ENCODE measurements around the gene NUBP2.

Gene NUBP2

DNA sequence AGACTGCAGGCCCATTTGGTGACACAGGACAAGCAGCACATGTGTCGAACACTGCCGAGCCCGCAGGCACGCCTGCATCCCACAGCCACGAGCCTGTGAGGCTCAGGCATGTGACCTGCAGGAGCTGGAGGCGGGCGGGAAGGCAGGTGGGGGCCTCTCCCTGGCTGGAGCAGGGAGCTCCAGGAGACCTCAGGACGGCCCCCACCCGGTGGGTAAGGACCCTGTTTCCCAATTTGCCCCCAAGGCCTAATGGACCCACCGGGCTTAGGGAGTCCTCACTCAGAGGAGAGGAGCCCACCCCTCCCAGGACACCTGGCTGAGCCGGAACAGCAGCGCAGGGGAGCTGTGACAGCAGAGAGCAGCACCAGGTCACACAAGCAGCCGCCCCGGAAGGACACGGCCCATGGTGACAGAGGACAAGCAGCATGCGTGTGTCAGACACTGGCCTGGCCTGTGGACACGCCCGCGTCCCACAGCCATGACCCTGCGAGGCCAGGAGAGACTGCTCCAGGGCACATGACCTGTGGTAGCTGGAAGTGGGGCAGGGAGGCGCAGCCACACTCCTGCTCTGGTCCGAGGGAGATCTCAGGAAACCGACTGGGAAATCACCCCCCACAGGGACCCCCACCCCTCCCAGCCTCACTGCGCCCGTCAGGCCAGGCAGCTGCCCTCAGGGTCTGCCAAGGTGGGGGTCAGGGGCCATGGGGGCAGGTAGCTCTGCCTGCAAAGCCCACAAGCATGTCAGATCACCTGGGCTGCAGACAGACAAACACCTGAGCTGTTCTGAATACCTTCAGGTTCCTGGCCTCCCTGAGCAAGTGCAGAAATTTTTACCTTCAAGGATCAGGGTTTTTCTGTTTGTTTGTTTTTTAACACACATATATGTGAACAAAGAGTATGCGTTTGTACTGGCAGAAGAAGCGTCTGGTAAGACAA is 2.8 kb upstream of the NUBP2 start:
- no peak for DNase-seq (ENCODE audit: low spot score)
- TF ChIP-seq, protein P1, sequence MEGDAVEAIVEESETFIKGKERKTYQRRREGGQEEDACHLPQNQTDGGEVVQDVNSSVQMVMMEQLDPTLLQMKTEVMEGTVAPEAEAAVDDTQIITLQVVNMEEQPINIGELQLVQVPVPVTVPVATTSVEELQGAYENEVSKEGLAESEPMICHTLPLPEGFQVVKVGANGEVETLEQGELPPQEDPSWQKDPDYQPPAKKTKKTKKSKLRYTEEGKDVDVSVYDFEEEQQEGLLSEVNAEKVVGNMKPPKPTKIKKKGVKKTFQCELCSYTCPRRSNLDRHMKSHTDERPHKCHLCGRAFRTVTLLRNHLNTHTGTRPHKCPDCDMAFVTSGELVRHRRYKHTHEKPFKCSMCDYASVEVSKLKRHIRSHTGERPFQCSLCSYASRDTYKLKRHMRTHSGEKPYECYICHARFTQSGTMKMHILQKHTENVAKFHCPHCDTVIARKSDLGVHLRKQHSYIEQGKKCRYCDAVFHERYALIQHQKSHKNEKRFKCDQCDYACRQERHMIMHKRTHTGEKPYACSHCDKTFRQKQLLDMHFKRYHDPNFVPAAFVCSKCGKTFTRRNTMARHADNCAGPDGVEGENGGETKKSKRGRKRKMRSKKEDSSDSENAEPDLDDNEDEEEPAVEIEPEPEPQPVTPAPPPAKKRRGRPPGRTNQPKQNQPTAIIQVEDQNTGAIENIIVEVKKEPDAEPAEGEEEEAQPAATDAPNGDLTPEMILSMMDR (IDR thresholded peaks at IDR 0.05; ENCODE audit: extremely low read depth, insufficient read depth, missing control alignments) = no peak
- in situ Hi-C loops (cut with MboI; ENCODE audit: low pct_unique_long_range_greater_than_20kb, low sequenced_read_pairs, unreplicated experiment) = no loop called here

DNA sequence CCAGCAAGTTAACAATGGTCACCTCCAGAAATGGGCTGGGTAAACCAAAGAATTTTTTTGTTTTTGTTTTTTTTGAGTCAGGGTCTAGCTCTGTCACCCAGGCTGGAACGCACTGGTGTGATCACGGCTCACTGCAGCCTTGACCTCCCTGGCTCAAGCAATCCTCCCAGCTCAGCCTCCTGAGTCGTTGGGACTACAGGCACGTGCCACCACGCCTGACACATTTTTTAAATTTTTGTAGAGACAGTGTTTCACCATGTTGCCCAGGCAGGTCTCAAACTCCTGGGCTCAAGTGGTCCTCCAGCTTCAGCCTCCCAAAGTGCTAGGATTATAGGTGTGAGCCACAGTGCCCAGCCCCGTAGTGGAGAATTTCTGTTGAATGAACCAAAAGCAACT is 2.1 kb upstream of the NUBP2 start:
- TF ChIP-seq, protein P1 (IDR thresholded peaks at IDR 0.05; ENCODE audit: extremely low read depth, insufficient read depth, missing control alignments) = no peak
- DNase-seq (ENCODE audit: low spot score) = no peak
- in situ Hi-C loops (cut with MboI; ENCODE audit: low pct_unique_long_range_greater_than_20kb, low sequenced_read_pairs, unreplicated experiment) = no loop called here

DNA sequence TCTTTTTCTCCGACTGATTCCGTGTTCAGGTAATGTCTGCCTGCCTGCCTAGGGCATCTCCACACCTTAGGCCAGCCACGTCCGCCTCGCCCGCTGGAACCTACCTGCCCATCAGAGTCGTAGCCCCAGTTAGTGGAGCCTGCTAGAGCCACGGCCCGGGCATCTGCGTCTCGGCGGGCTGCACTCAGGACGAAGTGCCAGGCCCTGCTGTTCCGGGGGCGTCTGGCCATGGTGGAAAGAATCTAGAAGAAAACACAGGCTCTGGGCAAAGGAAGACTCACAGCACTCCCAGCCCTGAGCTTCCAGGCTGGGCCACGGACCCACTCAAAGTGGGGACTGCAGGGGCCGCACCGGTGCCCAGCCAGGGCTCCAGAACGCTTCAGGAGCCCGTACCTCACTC is 1.5 kb upstream of the NUBP2 start:
- no peak for DNase-seq (ENCODE audit: low spot score)
- in situ Hi-C loops (cut with MboI; ENCODE audit: low pct_unique_long_range_greater_than_20kb, low sequenced_read_pairs, unreplicated experiment) = no loop called here

DNA sequence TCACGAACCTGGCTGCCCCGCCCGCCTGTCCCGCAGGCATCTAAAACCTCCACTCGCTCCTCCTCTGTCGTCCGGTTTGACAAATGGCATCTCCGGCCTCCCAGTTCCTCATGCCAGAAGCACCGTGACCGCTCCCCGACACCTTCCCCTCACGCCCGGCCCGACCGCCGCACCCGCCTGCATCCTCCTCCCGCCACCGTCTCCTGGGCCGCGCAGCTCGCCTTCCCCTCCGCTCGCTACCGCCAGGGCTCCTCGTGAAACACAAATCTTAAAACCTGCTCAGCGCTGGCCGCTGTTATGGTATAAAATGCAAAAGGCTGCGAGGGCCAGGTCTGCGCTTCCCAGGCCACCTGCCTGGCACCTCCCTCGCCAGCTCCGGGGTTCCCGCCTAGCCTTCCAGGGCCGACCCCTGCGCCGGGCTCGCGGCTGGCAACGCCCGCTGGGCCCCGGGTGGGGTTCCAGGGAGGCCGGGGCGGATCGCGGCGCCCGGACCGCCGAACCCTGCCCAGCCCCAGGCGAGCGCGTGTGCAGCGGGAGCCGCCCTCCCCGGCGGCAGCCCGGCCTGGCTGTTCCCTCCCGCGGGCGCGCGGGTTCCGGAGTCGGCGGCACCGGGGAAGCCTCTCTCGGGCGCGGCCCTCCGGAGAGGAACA is 877 bp upstream of the NUBP2 start:
- TF ChIP-seq, protein P1 (IDR thresholded peaks at IDR 0.05; ENCODE audit: extremely low read depth, insufficient read depth, missing control alignments) = no peak
- in situ Hi-C loops (cut with MboI; ENCODE audit: low pct_unique_long_range_greater_than_20kb, low sequenced_read_pairs, unreplicated experiment) = no loop called here
- no peak for DNase-seq (ENCODE audit: low spot score)

More for the DNA sequence above, 1.5 kb upstream of the NUBP2 start:
- TF ChIP-seq, protein P1 (IDR thresholded peaks at IDR 0.05; ENCODE audit: extremely low read depth, insufficient read depth, missing control alignments) = no peak

DNA sequence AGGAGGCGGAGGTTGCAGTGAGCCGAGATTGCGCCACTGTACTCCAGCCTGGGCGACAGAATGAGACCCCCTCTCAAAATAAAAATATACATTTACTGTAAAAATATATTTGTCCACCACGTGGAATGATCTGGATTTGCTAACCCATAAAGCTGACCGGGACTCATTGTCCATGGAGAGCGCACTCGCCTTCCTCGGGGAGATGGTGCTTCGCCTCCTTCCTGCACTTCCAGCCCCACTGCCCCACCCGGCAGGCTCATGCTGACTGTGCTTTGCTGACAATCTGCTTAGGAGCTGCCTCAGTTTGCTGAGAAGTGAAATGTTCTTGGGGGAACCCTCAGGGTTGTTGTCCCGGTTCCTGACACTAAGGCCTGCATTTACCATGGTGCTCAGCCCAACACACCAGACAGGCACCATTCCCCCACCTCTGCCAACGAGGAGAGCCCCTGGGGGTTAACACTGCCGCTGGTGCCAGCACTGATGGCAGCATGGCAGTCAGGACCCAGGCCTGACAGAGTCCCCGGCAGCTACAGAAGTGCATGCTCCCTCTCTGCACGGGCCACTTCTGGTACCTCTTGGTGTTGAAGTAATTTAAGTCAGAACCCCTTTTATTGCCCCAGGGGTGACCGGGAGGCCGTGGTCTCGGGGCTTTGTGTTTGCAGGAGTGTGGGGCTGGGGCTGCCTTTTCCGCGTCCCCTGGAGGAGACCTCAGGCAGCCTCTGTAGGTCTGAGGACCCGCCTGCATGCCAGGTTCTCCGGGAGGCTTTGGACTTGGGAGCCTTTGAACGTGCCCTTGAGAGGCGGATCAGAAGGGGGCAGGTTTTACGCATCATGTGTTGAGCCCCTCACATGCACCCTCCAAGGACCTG is 2.5 kb downstream of the NUBP2 start:
- in situ Hi-C loops (cut with MboI; ENCODE audit: low pct_unique_long_range_greater_than_20kb, low sequenced_read_pairs, unreplicated experiment) = no loop called here
- TF ChIP-seq, protein P1 (IDR thresholded peaks at IDR 0.05; ENCODE audit: extremely low read depth, insufficient read depth, missing control alignments) = no peak

DNA sequence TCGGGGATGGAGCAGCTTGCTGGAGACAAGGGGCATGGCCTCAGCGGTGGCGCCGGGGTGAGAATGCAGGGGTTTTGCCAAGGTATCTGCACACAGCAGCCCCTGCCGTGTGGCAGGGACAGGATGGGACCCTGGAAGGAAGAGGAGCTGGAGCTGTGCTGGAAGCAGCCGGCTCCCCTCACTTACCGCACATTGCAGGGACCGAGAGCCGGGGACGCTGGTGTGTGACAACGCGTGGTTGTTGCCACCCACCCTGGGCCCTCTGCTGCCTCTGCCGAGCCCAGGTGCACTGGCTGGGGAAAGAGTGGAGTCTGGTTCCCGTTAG is 3.0 kb downstream of the NUBP2 start:
- no peak for DNase-seq (ENCODE audit: low spot score)
- in situ Hi-C loops (cut with MboI; ENCODE audit: low pct_unique_long_range_greater_than_20kb, low sequenced_read_pairs, unreplicated experiment) = no loop called here
- TF ChIP-seq, protein P1 (IDR thresholded peaks at IDR 0.05; ENCODE audit: extremely low read depth, insufficient read depth, missing control alignments) = no peak

More for the DNA sequence above, 2.5 kb downstream of the NUBP2 start:
- no peak for DNase-seq (ENCODE audit: low spot score)

All from GM13977 (cell line).